Trophoblast cell (in vitro differentiated cells and primary cell): ENCODE measurements around the gene IGFBPL1.

Experiments used
- DNase-seq, 2 donors: peaks; one replicate each; pipeline ENCODE4 v3.0.0-alpha.2; 2016
- H2AFZ ChIP-seq: 2 replicates; pipeline ENCODE4 v1.6.1; 2013; ENCODE audit warnings: low read length, moderate library complexity, mild to moderate bottlenecking; ENCODE audit not compliant: insufficient read depth, poor library complexity
- H2AK5ac ChIP-seq: 2 replicates; pipeline ENCODE4 v1.6.1; 2013; ENCODE audit warnings: mild to moderate bottlenecking, low read length
- H2BK120ac ChIP-seq: 2 replicates; pipeline ENCODE4 v1.6.1; 2013; ENCODE audit warnings: low read length, mild to moderate bottlenecking, moderate library complexity; ENCODE audit not compliant: insufficient read depth, poor library complexity
- H2BK12ac ChIP-seq: 2 replicates; pipeline ENCODE4 v1.6.1; 2013; ENCODE audit warnings: mild to moderate bottlenecking, low read length, moderate library complexity
- H2BK5ac ChIP-seq: 2 replicates; pipeline ENCODE4 v1.6.1; 2013; ENCODE audit warnings: low read length, low read depth, moderate library complexity, mild to moderate bottlenecking; ENCODE audit not compliant: poor library complexity
- H3K14ac ChIP-seq: 2 replicates; pipeline ENCODE4 v1.6.1; 2013; ENCODE audit warnings: mild to moderate bottlenecking, low read length
- H3K18ac ChIP-seq: 2 replicates; pipeline ENCODE4 v1.6.1; 2013; ENCODE audit warnings: mild to moderate bottlenecking, low read length
- H3K23ac ChIP-seq: 2 replicates; pipeline ENCODE4 v1.6.1; 2013; ENCODE audit warnings: low read length
- H3K27ac ChIP-seq: 2 replicates; pipeline ENCODE4 v1.5.1; 2013; ENCODE audit warnings: low read depth, mild to moderate bottlenecking, inconsistent platforms, low read length, moderate library complexity
- H3K27me3 ChIP-seq: 2 replicates; pipeline ENCODE4 v1.6.1; 2013; ENCODE audit warnings: inconsistent platforms, mild to moderate bottlenecking, low read length, moderate library complexity; ENCODE audit not compliant: insufficient read depth
- H3K36me3 ChIP-seq, 2 experiments: 1 replicate in 1 of 2; 2 replicates in 1 of 2; pipeline ENCODE4 v1.6.1; 2013; ENCODE audit warnings: low read length in 2 of 2, mild to moderate bottlenecking in 2 of 2, moderate library complexity in 1 of 2; ENCODE audit not compliant: insufficient read depth in 2 of 2, control insufficient read depth in 1 of 2
- H3K4ac ChIP-seq: 2 replicates; pipeline ENCODE4 v1.6.1; 2013; ENCODE audit warnings: low read depth, mild to moderate bottlenecking, low read length, moderate library complexity
- H3K4me1 ChIP-seq, 2 experiments: 1 replicate in 1 of 2; 2 replicates in 1 of 2; pipeline ENCODE4 v1.6.1; 2013; ENCODE audit warnings: low read length in 2 of 2, mild to moderate bottlenecking in 2 of 2, moderate library complexity in 1 of 2; ENCODE audit not compliant: insufficient read depth in 2 of 2, control insufficient read depth in 1 of 2
- H3K4me2 ChIP-seq: 2 replicates; pipeline ENCODE4 v1.6.1; 2013; ENCODE audit warnings: inconsistent platforms, mild to moderate bottlenecking, low read length, moderate library complexity
- H3K4me3 ChIP-seq: 2 replicates; pipeline ENCODE4 v1.5.1; 2013; ENCODE audit warnings: mild to moderate bottlenecking, low read depth, low read length, inconsistent platforms
- H3K79me1 ChIP-seq: one replicate; pipeline ENCODE4 v1.6.1; 2013; ENCODE audit warnings: low read length
- H3K79me2 ChIP-seq: 2 replicates; pipeline ENCODE4 v1.6.1; 2013; ENCODE audit warnings: low read length, mild to moderate bottlenecking; ENCODE audit not compliant: control insufficient read depth, insufficient read depth, poor library complexity
- H3K9ac ChIP-seq: 2 replicates; pipeline ENCODE4 v1.6.1; 2013; ENCODE audit warnings: mild to moderate bottlenecking, low read length
- H3K9me3 ChIP-seq: 2 replicates; pipeline ENCODE4 v1.6.1; 2013; ENCODE audit warnings: low read depth, mild to moderate bottlenecking, control low read depth, inconsistent platforms, low read length; ENCODE audit not compliant: insufficient read depth
- H4K12ac ChIP-seq: 2 replicates; pipeline ENCODE4 v1.6.1; 2013; ENCODE audit warnings: low read depth, mild to moderate bottlenecking, low read length, moderate library complexity
- H4K8ac ChIP-seq: 2 replicates; pipeline ENCODE4 v1.6.1; 2013; ENCODE audit warnings: low read depth, mild to moderate bottlenecking, low read length, moderate library complexity
- H4K91ac ChIP-seq: one replicate; pipeline ENCODE4 v1.6.1; 2013; ENCODE audit warnings: low read depth, mild to moderate bottlenecking, low read length, moderate library complexity
- WGBS: extraction: QIAGEN DNeasy Blood & Tissue Kit; methylation state at CpG from one replicate; pipeline ENCODE4 v1.1.7; 2013; ENCODE audit warnings: missing lambda C conversion rate; ENCODE audit not compliant: insufficient read length, insufficient coverage; ENCODE audit errors: extremely low coverage; 5-methylcytosine and 5-hydroxymethylcytosine counted together

The IGFBPL1 gene

GRCh38 chr9:38396371-38396671 lies 27.9 kb downstream of the IGFBPL1 start:
- Histone ChIP-seq H3K79me2 (peaks cover 5% of the 10 kb centered on the region), H3K36me3 (peaks cover 16% of the 10 kb centered on the region in 2 experiments), H3K4me1 (peaks cover 5 to 8% of the 10 kb centered on the region in 2 experiments), H3K9me3 (peaks cover 5% of the 10 kb centered on the region), H4K12ac (no peak overlapping the region), H2BK120ac (no peak overlapping the region), H2AK5ac (no peak overlapping the region), H3K27ac (no peak overlapping the region), H3K27me3 (no peaks in the 10 kb centered on the region), H3K18ac (no peak overlapping the region), H3K9ac (no peak overlapping the region), H2BK12ac (no peak overlapping the region), H3K79me1 (peaks cover 5% of the 10 kb centered on the region), H3K4ac (no peak overlapping the region), H3K14ac (no peak overlapping the region), H4K8ac (no peak overlapping the region), H2AFZ (no peak overlapping the region), H2BK5ac (no peak overlapping the region), H3K4me3 (no peak overlapping the region), H3K23ac (no peak overlapping the region), H3K4me2 (no peak overlapping the region), H4K91ac (no peak overlapping the region)
- DNase-seq = no peak
- no CpG with 5 or more reads among the region's 10 CpGs for WGBS

- Histone ChIP-seq H2AFZ (no peak overlapping the region), H3K4ac (no peak overlapping the region), H3K9ac (no peak overlapping the region), H4K8ac (no peak overlapping the region), H3K23ac (no peak overlapping the region), H2BK12ac (no peak overlapping the region), H2AK5ac (no peak overlapping the region), H3K79me1 (peaks cover 5% of the 10 kb centered on the region), H3K27ac (no peak overlapping the region), H3K36me3 (peaks cover 16% of the 10 kb centered on the region in 2 experiments), H2BK5ac (no peak overlapping the region), H3K14ac (no peak overlapping the region), H3K4me2 (no peak overlapping the region), H3K9me3 (peaks cover 5% of the 10 kb centered on the region), H3K18ac (no peak overlapping the region), H3K27me3 (no peaks in the 10 kb centered on the region), H2BK120ac (no peak overlapping the region), H4K91ac (no peak overlapping the region), H3K79me2 (peaks cover 5% of the 10 kb centered on the region), H3K4me1 (peaks cover 5 to 8% of the 10 kb centered on the region in 2 experiments), H4K12ac (no peak overlapping the region), H3K4me3 (no peak overlapping the region)
- DNase-seq = no peak
- no CpG with 5 or more reads among the region's 30 CpGs for WGBS
Measured at GRCh38 chr9:38395653-38396370, 28.4 kb downstream of the IGFBPL1 start.

- peaks cover 5% of the 10 kb centered on the region for H3K79me2 ChIP-seq
- H3K9me3 ChIP-seq = peaks cover 5% of the 10 kb centered on the region
- H3K27me3 ChIP-seq = no peaks in the 10 kb centered on the region
- H3K79me1 ChIP-seq = peaks cover 5% of the 10 kb centered on the region
- H2BK12ac ChIP-seq = no peak overlapping the region
- no peak overlapping the region for H4K91ac ChIP-seq
- H3K4me1 ChIP-seq = peaks cover 5 to 8% of the 10 kb centered on the region in 2 experiments
- peaks cover 16% of the 10 kb centered on the region in 2 experiments for H3K36me3 ChIP-seq
- no peak overlapping the region for H4K8ac ChIP-seq
- H3K4me3 ChIP-seq = no peak overlapping the region
- no peak overlapping the region for H2AFZ ChIP-seq
- H3K4ac ChIP-seq = no peak overlapping the region
- H3K4me2 ChIP-seq = no peak overlapping the region
- no peak for DNase-seq
- no peak overlapping the region for H3K14ac ChIP-seq
- H2AK5ac ChIP-seq = no peak overlapping the region
- no peak overlapping the region for H3K9ac ChIP-seq
- H2BK120ac ChIP-seq = no peak overlapping the region
- H3K23ac ChIP-seq = no peak overlapping the region
- H4K12ac ChIP-seq = no peak overlapping the region
- no peak overlapping the region for H3K18ac ChIP-seq
- H3K27ac ChIP-seq = no peak overlapping the region
- no peak overlapping the region for H2BK5ac ChIP-seq
- no CpG with 5 or more reads among the region's 9 CpGs for WGBS
Measured at GRCh38 chr9:38394416-38394815, 29.8 kb downstream of the IGFBPL1 start.

- DNase-seq = no peak
- no peak overlapping the region for H3K27ac ChIP-seq
- peak overlapping the region; percentile 61 for H2AFZ ChIP-seq
- H2AK5ac ChIP-seq = peak overlapping the region; percentile 26
- H3K9me3 ChIP-seq = peaks cover 5% of the 10 kb centered on the region
- peak overlapping the region; percentile 23 for H3K4ac ChIP-seq
- peak overlapping the region; percentile 23 for H2BK12ac ChIP-seq
- WGBS = no CpG with 5 or more reads among the region's 9 CpGs
- H4K12ac ChIP-seq = peak overlapping the region; percentile 46
- H3K18ac ChIP-seq = peak overlapping the region; percentile 77
- H3K4me1 ChIP-seq = peaks cover 5 to 8% of the 10 kb centered on the region in 2 experiments
- H2BK120ac ChIP-seq = peak overlapping the region; percentile 70
- peak overlapping the region; percentile 98 for H3K4me2 ChIP-seq
- no peak overlapping the region for H3K23ac ChIP-seq
- H3K36me3 ChIP-seq = peaks cover 16% of the 10 kb centered on the region in 2 experiments
- no peaks in the 10 kb centered on the region for H3K27me3 ChIP-seq
- no peak overlapping the region for H2BK5ac ChIP-seq
- H3K79me2 ChIP-seq = peaks cover 5% of the 10 kb centered on the region
- peak overlapping the region; percentile 67 for H3K14ac ChIP-seq
- H4K8ac ChIP-seq = peak overlapping the region; percentile 87
- peak overlapping the region; percentile 79 for H3K4me3 ChIP-seq
- peak overlapping the region; percentile 94 for H3K9ac ChIP-seq
- peaks cover 5% of the 10 kb centered on the region for H3K79me1 ChIP-seq
- peak overlapping the region; percentile 58 for H4K91ac ChIP-seq
Measured at GRCh38 chr9:38393128-38393796, 31.0 kb downstream of the IGFBPL1 start.
